Psoas muscle (tissue), 8 donors: ENCODE data around the gene RPS6KC1. TPM values are rescaled to one million over a fixed set of nuclear protein-coding genes. Genes with fewer than 3 reads are reported as not detected.
"Not testable (repeated sequence)": the region's sequence is repeated elsewhere in the genome, so short reads cannot be mapped to it uniquely, and the experiment has no call there.

Experiments used
- ATAC-seq, 4 donors: fragments of 200-7000 bp; cut with Tn5 transposase; one replicate each; pipeline ENCODE4 v1.9.1; 2020; ENCODE audit warnings: moderate library complexity in 3 of 4, mild to moderate bottlenecking in 2 of 4
- DNase-seq, 2 donors: peaks; one replicate each; pipeline ENCODE4 v3.0.0-alpha.2; 2020
- H3K27ac ChIP-seq: fragments of 200-600 bp; one replicate; pipeline ENCODE4 v1.8.0; 2022
- H3K27me3 ChIP-seq, 3 donors: fragments of 200-600 bp in 1 of 3; one replicate each; pipeline versions ENCODE4 v1.6.1 to v1.8.0; 2013 to 2022; ENCODE audit warnings: low read length in 2 of 3, mild to moderate bottlenecking in 2 of 3, moderate library complexity in 1 of 3; ENCODE audit not compliant: insufficient read depth in 3 of 3
- H3K36me3 ChIP-seq, 2 donors: fragments of 200-600 bp in 1 of 2; one replicate each; pipeline versions ENCODE4 v1.6.1 to v1.8.0; 2013 to 2022; ENCODE audit warnings: low read depth in 1 of 2, mild to moderate bottlenecking in 1 of 2, moderate library complexity in 1 of 2; ENCODE audit not compliant: insufficient read depth in 1 of 2
- H3K4me1 ChIP-seq: fragments of 200-600 bp; one replicate; pipeline ENCODE4 v1.8.0; 2022
- H3K4me3 ChIP-seq: fragments of 200-600 bp; one replicate; pipeline ENCODE4 v1.8.0; 2022; ENCODE audit warnings: mild to moderate bottlenecking
- H3K9me3 ChIP-seq: fragments of 200-600 bp; one replicate; pipeline ENCODE4 v1.8.0; 2022
- CTCF ChIP-seq: fragments of 200-600 bp; IDR thresholded peaks from one replicate; pipeline ENCODE4 v1.8.0; 2022; ENCODE audit warnings: antibody characterized with exemption
- WGBS, 3 donors: extraction: QIAGEN DNeasy Blood & Tissue Kit; methylation state at CpG; one replicate each; pipeline versions ENCODE4 v1.1.6 to v1.1.7; 2013; 5-methylcytosine and 5-hydroxymethylcytosine counted together
- intact Hi-C, 2 donors: fragments of 100-400 bp; cut with DNase I; formaldehyde crosslinking; loops; one replicate each; pipeline versions ENCODE4 v1.11.0 to v1.14.2; 2022
- polyA plus RNA-seq, 3 donors: library from polyadenylated mRNA; stranded (reverse); fragments of 200-250 nt; gene quantifications; one replicate each; pipeline ENCODE4 v1.2.3, GENCODE V29; 2013
- total RNA-seq, 4 donors: library from RNA; stranded (reverse); fragmentation: NEBNext Ultra II Directional in 2 of 4; extraction: Animal tissue kit (Norgen Biotek cat#: 25700) in 2 of 4; gene quantifications; one replicate each; pipeline versions ENCODE4 v1.2.1 to v1.2.4, GENCODE V29; 2021 to 2023
- donor health status: healthy with polysubstance abuse.
- donor health status: DM: no; HTN: no; CAD: no; lungs with moderate emphysema.
- donor health status: Bipolar disorder and iron deficiency.
- donor health status: healthy.
- donor health status: DM: yes; HTN: yes; CAD: no.
- donor health status: DM: no; HTN: no; CAD: no.
- donor health status: DM: no; HTN: no; CAD: no.
- donor health status: DM: yes; HTN: yes; CAD: no.

RPS6KC1 gene
- total and polyA plus RNA-seq, 7 donors = 8.0 to 19.8 (median 14.0) TPM

- ATAC-seq (peak in 3 of 4 donors; percentile 76 to 82 (median 77)), DNase-seq (no peak)
- Histone ChIP-seq H3K4me3 (no peak overlapping the region), H3K9me3 (no peaks in the 10 kb centered on the region), H3K4me1 (no peaks in the 10 kb centered on the region), H3K27ac (no peak overlapping the region), H3K36me3 (peaks cover 0 to 7% of the 10 kb centered on the region in 2 donors), H3K27me3 (no peaks in the 10 kb centered on the region)
- intact Hi-C loops = no loop called here
- 79 to 91% (median 82%) methylated on average over 1 of the region's 1 CpG for WGBS, 3 donors
- no peak for TF ChIP-seq CTCF
These were observed 150.5 kb downstream of the RPS6KC1 start for GRCh38 chr1:213201380-213202155.

- Histone ChIP-seq H3K4me1 (no peaks in the 10 kb centered on the region), H3K27me3 (no peaks in the 10 kb centered on the region), H3K36me3 (peaks cover 0 to 25% of the 10 kb centered on the region in 2 donors), H3K9me3 (no peaks in the 10 kb centered on the region), H3K4me3 (no peak overlapping the region), H3K27ac (no peak overlapping the region)
- ATAC-seq (no peak), DNase-seq (no peak)
- WGBS, 3 donors = 91 to 96% (median 95%) methylated on average over 2 of the region's 2 CpGs
- intact Hi-C loops = no loop called here
- no peak for TF ChIP-seq CTCF
These were observed 160.2 kb downstream of the RPS6KC1 start for GRCh38 chr1:213211201-213211600.

- H3K36me3 ChIP-seq = peaks cover 0 to 10% of the 10 kb centered on the region in 2 donors
- H3K9me3 ChIP-seq, intact Hi-C loops, H3K27me3 ChIP-seq, DNase-seq, H3K27ac ChIP-seq, H3K4me1 ChIP-seq, H3K4me3 ChIP-seq, ATAC-seq: not testable (repeated sequence)
- WGBS, 3 donors = 96 to 100% (median 98%) methylated on average over 2 of the region's 2 CpGs
These were observed 168.0 kb downstream of the RPS6KC1 start for GRCh38 chr1:213219076-213219475.

GRCh38 chr1:213221209-213221608 lies 170.2 kb downstream of the RPS6KC1 start:
- no peak overlapping the region for H3K4me3 ChIP-seq
- WGBS, 3 donors = 74 to 77% (median 75%) methylated on average over 4 of the region's 4 CpGs
- H3K9me3 ChIP-seq = no peaks in the 10 kb centered on the region
- ATAC-seq = no peak
- no peaks in the 10 kb centered on the region for H3K27me3 ChIP-seq
- no peak for TF ChIP-seq CTCF
- H3K27ac ChIP-seq = no peak overlapping the region
- intact Hi-C loops = no loop called here
- no peaks in the 10 kb centered on the region for H3K4me1 ChIP-seq
- no peak for DNase-seq
- no peaks in the 10 kb centered on the region for H3K36me3 ChIP-seq

GRCh38 chr1:213227458-213227857 lies 176.4 kb downstream of the RPS6KC1 start:
- WGBS, 3 donors = 97 to 100% (median 98%) methylated on average over 2 of the region's 2 CpGs
- Histone ChIP-seq H3K27ac (no peak overlapping the region), H3K4me3 (no peak overlapping the region), H3K36me3 (peaks cover 0 to 10% of the 10 kb centered on the region in 2 donors), H3K9me3 (no peaks in the 10 kb centered on the region), H3K27me3 (no peaks in the 10 kb centered on the region), H3K4me1 (no peaks in the 10 kb centered on the region)
- ATAC-seq = no peak
- TF ChIP-seq CTCF = no peak
- DNase-seq = no peak
- intact Hi-C loops = no loop called here
